COLO668 (cell line): ENCODE data around the gene PTPN18.
"Not testable (repeated sequence)": the region's sequence is repeated elsewhere in the genome, so short reads cannot be mapped to it uniquely, and the experiment has no call there.

Source experiments
- DNase-seq: peaks from one replicate; lab custom pipeline; 2025; ENCODE audit not compliant: unreplicated experiment; lab: John Stamatoyannopoulos, UW

Gene PTPN18

DNA sequence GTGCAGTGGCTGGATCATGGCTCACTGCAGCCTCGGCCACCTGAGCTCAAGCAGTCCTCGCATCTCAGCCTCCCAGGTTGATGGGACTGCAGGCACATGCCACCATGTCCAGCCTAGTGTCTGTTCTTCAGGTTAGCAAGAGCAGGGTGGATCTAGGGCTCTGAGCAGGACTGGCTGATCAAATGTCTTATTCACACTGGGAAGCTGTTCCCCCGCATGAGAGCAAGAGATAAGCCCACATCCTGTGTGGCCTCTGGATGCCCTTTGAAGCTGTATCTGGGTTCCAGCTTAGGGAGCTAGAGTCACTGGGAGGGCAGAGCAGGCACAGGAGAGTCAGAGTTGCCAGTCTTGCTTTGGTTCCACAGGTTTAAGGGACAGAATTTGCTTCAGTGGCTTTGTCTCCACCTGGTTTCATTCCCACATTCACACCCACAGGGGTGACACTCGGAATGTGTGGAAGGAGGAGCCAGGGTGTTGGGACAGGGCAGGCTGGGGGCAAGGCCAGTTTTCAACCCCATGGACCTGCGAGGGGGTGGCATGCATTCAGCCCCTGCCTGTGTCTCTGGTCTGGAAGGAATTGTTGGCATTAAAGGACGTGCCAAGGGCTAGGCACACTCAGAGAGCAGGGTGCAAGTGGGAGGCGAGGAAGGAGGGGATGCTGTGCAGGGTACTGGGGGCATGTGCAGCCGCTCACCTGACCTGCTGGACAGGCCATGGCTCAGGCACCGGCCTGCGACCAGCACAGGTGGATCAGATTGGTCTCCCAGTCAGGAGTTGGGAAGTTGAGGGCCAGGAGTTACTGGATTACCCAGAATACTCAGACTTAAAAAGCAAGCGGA, 24.5 kb downstream of the PTPN18 start:
- DNase-seq, result no peak

DNA sequence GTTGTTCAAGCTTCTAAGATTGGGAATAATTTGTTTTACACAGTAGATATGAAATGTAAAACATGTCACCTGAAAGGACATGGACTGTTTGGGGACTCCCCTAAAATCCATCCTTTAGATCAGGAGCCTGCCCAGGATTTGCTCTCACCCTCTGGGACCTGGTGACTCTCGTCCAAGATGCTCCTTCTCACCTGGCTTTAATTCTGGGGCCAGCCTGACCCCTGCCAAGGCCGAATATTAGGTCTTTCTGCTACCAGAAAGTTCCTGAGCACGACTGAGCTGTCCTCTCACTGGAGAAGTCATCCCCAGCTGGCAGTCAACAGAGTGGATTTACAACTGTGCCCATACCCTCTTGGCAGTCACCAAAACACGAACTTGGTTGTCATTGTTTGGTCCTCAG, 25.3 kb downstream of the PTPN18 start:
- DNase-seq, result no peak

DNA sequence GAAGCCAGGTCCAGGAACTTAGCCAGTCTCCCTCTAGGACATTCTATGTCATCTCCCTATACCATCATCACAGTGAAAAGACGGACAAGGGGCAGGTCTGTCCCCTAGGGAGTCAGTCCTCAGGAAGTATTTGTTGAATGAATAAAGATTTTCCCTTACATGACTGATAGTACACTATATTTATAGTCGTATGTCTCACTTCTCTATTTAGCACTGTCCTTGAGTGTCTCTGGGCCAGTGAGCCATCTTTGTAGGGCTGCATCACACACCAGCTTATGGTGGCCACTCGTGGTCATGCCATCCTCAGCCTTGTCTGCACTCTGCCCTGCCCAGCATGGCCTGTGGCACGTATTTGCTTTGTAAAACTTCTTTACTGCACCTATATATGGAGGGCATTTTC, 25.8 kb downstream of the PTPN18 start:
- no peak for DNase-seq

DNA sequence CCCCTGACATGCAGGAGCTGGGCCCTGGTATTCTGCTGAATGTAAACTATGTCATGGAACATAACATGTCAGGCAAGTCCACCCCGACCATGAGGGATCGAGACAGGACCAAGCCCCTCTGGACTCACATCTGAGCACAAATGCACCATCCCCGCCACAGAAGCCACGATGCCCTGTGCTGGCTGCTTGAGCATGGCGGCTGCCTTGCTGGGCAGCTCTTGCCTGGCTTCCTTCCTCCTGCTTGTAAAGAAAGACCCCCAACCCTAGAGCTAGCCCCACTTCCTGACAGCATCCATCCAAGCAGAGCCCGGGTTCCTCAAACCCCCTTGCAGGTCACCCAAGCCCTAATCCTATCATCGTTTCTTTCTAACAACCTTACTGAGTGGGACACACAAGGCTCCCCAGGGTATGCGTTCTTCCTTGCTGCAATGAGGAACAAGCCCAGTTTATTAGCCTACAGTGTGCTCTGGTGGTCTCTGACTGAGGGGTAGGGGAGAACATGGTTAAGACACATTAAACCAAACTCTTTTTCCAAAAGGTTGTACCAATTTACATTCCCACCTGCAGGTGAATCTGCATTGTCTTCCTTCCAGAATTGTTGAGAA, 26.6 kb downstream of the PTPN18 start:
- DNase-seq, result no peak

DNA sequence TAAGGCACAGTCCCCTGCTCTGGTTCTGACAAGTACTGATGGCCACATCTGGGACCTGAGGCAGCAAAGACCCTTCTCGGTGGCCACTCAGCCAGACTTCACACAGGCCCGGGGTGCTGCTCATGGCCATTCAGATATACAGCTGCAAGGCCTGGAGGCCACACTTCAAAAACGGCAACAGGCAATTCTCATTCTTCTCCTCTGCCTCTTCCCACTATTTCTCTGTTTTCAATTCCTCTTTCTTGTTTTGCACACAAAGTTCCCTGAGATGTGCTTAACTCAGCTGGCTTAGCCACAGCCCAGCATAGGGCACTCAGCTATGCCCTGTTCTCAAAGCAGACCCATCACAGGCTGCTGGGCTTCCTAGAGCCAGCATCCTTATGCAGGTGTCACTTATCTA, 29.9 kb downstream of the PTPN18 start:
- DNase-seq, result no peak

DNA sequence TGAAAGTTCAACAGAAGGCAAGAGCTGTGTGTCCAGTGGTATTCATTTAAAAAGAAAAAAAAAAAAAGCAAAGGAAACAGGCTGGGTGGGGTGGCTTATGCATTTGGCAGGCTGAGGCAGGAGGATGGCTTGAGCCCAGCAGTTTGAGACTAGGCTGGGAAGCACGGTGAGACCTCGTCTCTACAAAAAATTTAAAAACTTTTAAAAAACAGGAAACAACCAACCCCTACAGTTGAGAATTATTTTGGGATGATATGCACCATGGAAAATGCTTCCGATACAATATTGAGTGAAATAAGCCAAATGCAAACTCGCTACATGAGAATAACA, 31.2 kb downstream of the PTPN18 start:
- no peak for DNase-seq

DNA sequence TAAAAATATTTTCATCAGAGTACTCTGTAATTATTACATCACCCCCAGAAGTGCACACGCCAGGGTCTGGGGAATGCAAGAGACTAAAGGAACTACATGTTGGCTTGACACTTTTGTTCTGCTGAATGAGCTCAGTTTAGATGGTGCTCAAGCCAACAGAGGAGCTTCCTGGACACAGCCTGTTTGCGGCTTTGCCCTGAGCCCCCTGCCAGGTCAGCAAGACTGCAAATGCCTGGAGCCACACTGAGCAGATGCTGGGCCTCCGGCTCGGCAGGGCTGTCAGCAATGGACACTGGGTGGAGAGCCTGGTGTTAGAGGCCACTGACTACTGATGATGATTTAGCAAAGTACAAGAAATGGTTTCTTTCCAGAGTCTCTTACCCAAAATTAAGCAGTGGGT, 31.9 kb downstream of the PTPN18 start:
- no peak for DNase-seq

DNA sequence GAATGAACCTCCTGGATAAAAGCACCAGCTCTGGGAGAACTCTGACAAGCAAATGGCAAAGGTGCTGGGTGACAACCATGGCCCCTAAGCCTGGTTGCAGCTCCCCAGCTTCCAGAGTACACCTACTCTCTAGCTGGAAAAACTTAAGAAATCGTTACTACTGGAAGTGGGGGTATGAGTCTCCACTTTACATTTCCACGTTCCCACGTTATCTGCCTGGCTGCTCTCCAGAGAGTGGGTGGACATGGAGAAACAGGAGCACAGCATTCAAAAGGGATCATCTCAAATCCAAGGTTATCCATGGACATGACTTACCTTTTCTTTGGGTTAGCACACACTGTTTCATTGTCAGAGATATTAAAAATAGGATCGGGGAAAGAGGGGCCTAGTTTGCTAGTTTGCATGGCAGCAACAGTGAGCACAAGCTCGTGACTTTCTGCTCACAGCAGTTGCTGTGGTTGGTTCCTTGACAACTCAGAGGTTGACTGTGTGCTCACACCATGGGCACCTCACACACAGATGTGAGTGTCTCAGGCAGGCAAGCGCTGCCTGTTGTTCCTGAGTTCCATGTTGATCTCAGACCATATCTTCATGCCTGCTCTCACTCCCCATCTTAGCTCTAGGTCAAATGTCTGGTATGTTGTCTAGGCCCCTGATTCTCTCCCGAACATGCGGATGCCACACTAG, 32.5 kb downstream of the PTPN18 start:
- DNase-seq, result no peak

DNA sequence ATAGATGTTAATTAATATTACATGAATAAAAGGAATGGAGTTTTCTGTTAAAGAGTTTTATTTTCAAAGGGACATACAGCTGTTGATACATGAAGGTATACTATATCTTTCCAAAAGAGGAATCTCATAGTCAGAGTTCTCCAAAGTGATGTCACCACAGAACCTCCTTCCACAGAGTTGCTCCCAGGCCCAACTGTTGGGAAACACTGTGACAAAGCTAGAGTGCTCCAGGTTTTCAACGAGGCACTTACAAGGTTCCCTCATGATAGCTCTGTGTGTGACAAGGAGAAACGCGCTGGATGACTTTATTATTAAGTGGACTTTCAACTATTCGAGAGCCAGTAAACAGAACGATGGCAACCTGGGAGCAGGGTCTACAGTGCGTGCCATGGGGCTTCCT, 33.5 kb downstream of the PTPN18 start:
- DNase-seq, result no peak

DNA sequence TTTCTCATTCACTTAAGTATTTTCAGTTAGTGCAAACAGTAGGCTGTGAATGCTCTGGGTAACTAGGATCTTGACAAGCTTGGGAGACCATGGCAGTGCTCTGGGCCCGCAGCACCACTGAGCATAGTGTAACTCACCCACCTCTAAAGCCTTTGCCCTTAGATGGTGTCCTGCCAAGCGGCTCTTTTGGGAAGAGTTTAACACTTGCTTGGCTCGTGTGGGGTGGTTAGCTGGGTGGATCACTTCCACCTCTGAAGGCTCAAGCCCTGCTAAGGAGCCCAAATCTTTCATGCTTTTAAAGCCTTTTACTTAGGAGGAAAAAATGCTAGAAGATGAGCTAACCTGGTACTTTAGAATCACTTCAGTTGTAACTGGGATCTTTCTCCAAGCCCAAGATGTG, 33.9 kb downstream of the PTPN18 start:
- no peak for DNase-seq

DNA sequence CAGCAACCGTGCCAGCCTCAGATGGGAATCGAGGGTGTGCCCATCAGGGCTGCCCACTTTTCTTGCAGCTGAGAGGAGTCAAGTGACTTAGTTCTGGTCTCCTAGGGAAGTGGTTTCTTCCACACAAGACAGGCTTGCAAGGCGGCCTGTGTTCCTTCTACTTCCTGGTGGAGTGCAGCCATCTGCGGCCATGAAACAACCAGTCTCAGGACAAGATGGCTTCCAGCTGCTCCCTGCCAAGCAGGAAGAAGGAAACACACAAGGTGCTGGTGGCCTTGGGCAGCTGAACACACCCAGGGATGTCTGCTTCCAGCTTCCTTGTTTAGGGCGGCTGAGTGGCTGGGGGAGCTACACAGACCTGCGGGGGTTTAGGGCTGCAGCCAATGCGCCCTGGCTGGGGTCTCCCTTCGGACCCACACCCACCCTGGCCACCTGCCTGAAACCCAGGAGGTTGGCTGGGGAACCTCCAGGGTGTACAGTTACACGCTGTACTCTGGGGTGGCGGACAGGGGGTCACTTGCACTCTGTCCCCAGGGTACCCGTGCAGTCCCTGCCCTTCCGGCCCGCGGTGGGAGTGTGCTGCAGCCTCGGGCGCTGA, 34.7 kb downstream of the PTPN18 start:
- peak; percentile 38 for DNase-seq

DNA sequence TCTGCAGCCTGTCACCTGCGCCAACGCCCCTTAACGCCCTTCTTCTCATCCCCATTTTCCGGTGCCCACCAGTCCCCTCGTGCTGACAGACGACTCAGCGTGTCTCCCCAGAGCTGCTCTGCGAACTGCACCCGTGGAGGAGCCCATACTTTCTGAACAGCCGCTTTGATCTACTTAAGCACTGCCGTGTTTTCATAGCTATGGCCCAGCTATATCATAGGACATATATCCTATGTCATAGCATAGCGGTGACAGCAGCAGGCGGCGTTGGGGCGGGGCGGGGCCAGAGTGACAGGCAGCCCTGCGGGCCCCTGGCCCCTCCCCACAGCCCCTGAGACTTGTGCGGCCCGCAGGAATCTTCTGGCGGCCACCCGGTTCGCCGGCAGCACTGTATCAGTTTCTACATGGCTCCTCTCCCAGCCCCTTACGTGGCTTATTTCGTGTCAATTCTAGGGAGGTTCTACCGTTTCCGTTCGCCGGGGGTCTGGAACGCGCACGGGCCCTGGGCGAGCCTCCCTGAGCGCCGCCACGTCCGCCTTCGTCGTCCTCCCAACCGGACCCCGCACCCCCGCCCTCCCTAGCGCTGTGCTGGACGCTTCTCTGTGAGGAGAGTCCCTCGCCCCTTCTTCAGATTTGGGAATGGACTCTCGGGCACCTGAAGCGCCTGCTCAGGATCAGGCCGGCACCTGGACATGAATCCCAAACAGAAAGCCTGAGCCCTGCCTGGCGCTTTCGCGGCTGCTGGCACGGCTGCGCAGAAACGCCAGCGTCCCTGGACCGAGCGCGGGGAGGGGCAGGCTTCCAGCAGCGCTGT, 35.4 kb downstream of the PTPN18 start:
- DNase-seq, result peak; percentile 87

DNA sequence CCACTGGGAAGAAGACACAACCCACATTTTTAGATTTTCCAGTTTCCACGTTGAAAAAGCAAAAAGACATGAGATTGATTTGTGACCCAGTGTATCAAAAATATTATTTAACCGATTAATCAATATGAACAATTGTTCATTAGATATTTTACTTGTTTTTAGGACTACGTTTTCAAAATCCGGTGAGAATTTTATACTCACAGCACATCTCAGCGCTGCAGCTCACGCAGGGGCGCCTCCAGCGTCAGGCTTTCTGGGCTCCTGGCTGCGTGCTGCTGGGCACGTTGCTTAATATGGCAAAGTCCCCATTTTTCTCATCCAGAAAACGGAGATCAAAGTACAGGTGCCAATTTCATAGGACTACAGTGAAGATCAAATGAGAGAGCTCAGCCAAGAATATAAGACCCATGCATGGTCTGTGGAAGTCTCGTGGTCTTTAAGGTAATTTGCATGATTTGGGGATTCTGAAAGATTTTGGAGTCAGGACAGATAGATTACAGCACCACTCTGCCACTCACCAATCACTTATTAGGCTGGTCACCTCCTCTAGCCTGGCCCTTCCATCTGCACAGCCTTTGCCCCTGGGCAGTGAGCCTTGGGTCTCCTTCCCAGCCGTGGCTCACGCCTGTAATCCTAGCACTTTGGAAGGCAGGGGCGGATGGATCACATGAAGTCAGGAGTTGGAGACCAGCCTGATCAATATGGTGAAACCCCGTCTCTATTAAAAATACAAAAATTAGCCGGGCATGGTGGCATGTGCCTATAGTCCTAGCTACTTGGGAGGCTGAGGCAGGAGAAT, 36.2 kb downstream of the PTPN18 start:
- DNase-seq, result peak; percentile 39

DNA sequence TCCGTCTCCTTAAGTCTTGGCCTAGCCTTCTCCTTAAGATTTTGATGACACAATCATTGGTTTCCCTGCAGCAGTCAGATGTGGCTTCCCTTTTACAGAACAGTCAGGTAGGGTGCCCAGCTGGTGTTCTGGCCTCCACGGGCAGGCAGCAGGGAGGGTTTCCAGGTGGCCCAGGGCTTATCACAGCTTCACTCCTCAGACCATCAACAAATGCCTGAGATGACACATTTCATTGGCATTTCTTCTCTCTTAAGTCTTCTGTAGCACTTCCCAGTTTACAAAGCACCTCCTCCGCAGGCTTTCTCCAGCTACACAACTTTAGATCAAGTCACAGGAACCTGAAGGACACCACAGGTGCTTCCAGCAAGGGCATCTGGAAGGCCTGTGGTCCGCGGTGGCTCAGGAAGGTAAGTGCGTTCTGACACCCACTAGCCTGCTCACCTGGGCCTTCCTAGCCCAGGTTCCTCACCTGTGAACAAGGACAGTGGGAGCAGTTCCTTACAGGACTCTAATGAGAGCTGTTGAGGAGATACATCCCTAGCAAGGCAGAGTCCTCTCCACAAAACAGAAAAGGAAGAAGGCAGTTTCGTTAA, 37.6 kb downstream of the PTPN18 start:
- DNase-seq, result no peak

DNA sequence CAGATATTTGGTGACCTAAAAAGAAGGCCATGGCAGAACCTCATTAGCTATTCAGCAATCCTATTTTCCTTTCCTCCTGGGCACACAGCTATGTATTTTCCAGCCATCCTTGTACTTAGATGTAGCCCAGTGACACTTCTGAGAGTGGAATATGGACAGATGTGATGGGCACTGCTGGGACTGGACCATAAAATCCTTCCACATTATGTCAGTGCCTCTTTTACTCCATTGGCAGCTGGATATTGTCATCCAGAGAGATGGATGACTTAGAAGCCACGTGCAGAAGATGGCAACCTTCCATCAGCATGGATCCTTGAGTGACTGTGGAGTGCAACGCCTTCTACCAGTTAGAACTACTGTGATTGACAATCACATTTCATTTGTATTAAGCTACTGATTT, 50.4 kb downstream of the PTPN18 start:
- not testable (repeated sequence) for DNase-seq

DNA sequence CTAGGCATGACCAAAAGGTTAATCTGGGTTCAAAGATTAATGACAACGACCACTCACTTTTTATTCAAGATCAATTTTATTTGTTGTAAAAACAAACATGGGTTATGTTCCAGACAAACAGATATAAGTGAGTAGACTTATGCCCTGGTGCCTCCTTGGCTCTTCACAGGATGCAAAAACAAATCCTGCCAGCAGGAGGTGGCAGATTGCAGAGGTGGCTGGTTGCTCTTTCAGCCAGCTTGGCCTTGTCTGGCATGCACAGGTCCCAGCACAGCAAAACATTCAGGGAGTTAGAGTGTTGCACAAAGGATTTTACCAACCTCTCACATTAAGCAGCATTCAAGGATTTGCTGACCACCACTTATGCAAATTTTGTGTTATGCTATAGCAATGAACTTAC, 60.8 kb downstream of the PTPN18 start:
- DNase-seq, result not testable (repeated sequence)

DNA sequence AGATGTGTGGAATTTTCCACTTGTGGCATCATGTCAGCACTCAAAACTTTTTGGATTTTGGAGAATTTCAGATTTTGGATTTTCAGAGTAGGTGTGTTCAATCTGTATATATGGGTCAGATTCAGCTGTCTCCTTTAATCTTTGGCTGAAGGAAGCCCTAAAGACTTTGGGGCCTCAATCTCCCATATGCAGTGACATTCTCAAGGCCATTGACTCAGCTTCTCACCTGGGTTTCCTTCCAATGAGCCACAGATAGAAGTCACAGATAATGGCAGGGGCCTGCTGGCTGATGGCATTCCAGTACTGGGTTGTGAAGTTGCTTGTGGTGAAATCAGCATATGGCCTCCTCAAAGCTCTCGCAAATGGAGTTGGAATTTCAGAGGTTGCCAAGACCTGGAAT, 63.0 kb downstream of the PTPN18 start:
- DNase-seq, result not testable (repeated sequence)
